GM12878 (cell line): ENCODE results near the gene AMER2. TPM values are rescaled to one million over a fixed set of nuclear protein-coding genes. Genes with fewer than 3 reads are reported as not detected.

ENCODE experiments used
- ATAC-seq: fragments of 200-7000 bp; cut with Tn5 transposase; 3 replicates; pipeline ENCODE4 v1.9.1; 2020; ENCODE audit warnings: mild to moderate bottlenecking, moderate library complexity
- BruUV-seq: library from RNA; stranded (reverse); fragments of 400-500 nt; replicated peaks from 2 replicates; lab custom pipeline; 2021; lab: Mats Ljungman, UMichigan
- CTCF ChIA-PET: fragments of 300-600 bp; sonication (Branson Sonifier 250); formaldehyde crosslinking; extraction: SDS; loops from one replicate; lab custom pipeline; 2021; ENCODE audit warnings: inconsistent platforms; lab: Yijun Ruan, JAX
- POLR2A ChIA-PET: fragments of 350-600 bp; formaldehyde crosslinking; extraction: SDS; loops from one replicate; lab custom pipeline; 2021; ENCODE audit warnings: inconsistent platforms; lab: Charles Lee
- RAD21 ChIA-PET: fragments of 300-600 bp; sonication (Branson Sonifier 250); formaldehyde crosslinking; loops from one replicate; lab custom pipeline; 2023; ENCODE audit warnings: antibody characterized with exemption; ENCODE audit not compliant: unreplicated experiment; lab: Charles Lee
- SMC1A ChIA-PET: fragments of 300-600 bp; sonication (Branson Sonifier 250); formaldehyde crosslinking; loops from one replicate; lab custom pipeline; 2023; ENCODE audit not compliant: unreplicated experiment, uncharacterized antibody; lab: Charles Lee
- DNase-seq: peaks from one replicate; pipeline ENCODE4 v3.0.0-alpha.2; 2011; ENCODE audit warnings: low read depth, low spot score
- FAIRE-seq: peaks from 3 replicates; lab custom pipeline; 2011; peaks lifted over from hg19 to GRCh38; lab: Jason Lieb, UNC
- H2AFZ ChIP-seq: 2 replicates; pipeline ENCODE4 v1.6.0; 2011; ENCODE audit warnings: low read depth, low read length, control low read depth; ENCODE audit not compliant: control insufficient read depth
- H3K27ac ChIP-seq: 2 replicates; pipeline ENCODE4 v1.5.1; 2011; ENCODE audit warnings: control low read depth; ENCODE audit not compliant: control insufficient read depth, insufficient read depth
- H3K27me3 ChIP-seq, 2 experiments: replicated peaks in 1 of 2; 2 replicates each; pipeline versions ENCODE4 v1.6.0 to v1.6.1; 2011; ENCODE audit warnings: low read length in 1 of 2; ENCODE audit not compliant: control insufficient read depth in 2 of 2, insufficient read depth in 2 of 2
- H3K36me3 ChIP-seq, 2 experiments: 2 replicates each; pipeline ENCODE4 v1.5.1; 2011; ENCODE audit warnings: low read length in 1 of 2; ENCODE audit not compliant: control insufficient read depth in 2 of 2, insufficient read depth in 2 of 2
- H3K4me1 ChIP-seq: 2 replicates; pipeline ENCODE4 v1.6.1; 2011; ENCODE audit warnings: mild to moderate bottlenecking, low read length, moderate library complexity, mixed read lengths; ENCODE audit not compliant: control insufficient read depth, insufficient read depth
- H3K4me2 ChIP-seq: 2 replicates; pipeline ENCODE4 v1.6.0; 2011; ENCODE audit warnings: control low read depth; ENCODE audit not compliant: control insufficient read depth, insufficient read depth
- H3K4me3 ChIP-seq: fragments of 200-600 bp; sonication (generic); 2 replicates; pipeline ENCODE4 v1.5.1; 2016
- H3K79me2 ChIP-seq: 2 replicates; pipeline ENCODE4 v1.6.0; 2011; ENCODE audit warnings: low read length; ENCODE audit not compliant: control insufficient read depth, insufficient read depth
- H3K9ac ChIP-seq: 2 replicates; pipeline ENCODE4 v1.8.0; 2011; ENCODE audit warnings: low read length, control low read depth, mixed read lengths; ENCODE audit not compliant: control insufficient read depth, insufficient read depth
- H3K9me3 ChIP-seq: replicated peaks from 3 replicates; pipeline ENCODE4 v1.5.1; 2011; ENCODE audit warnings: mild to moderate bottlenecking, low read length; ENCODE audit not compliant: control insufficient read depth, insufficient read depth
- H4K20me1 ChIP-seq: 2 replicates; pipeline ENCODE4 v1.6.0; 2011; ENCODE audit not compliant: control insufficient read depth, insufficient read depth
- ATF7 ChIP-seq: fragments of 450-650 bp; IDR thresholded peaks from 2 replicates; pipeline ENCODE4 v1.6.1; 2016; ENCODE audit warnings: low read depth, mild to moderate bottlenecking
- BCL11A ChIP-seq: IDR thresholded peaks from 2 replicates; pipeline ENCODE4 v1.6.1; 2011; ENCODE audit warnings: low read depth, low read length
- CBFB ChIP-seq: IDR thresholded peaks from 2 replicates; pipeline ENCODE4 v1.6.1; 2016; ENCODE audit warnings: antibody characterized with exemption, low read depth
- CREM ChIP-seq: IDR thresholded peaks from 2 replicates; pipeline ENCODE4 v1.6.1; 2014; ENCODE audit warnings: antibody characterized with exemption, low read depth
- FOS ChIP-seq: IDR thresholded peaks from 3 replicates; pipeline ENCODE4 v1.6.1; 2011; ENCODE audit warnings: borderline replicate concordance; ENCODE audit not compliant: insufficient read length; ENCODE audit errors: extremely low read depth
- NR2C2 ChIP-seq: IDR thresholded peaks from 2 replicates; pipeline ENCODE4 v1.6.1; 2011; ENCODE audit warnings: borderline replicate concordance, low read depth; ENCODE audit not compliant: control insufficient read depth, insufficient read length
- POLR2AphosphoS5 ChIP-seq: IDR thresholded peaks from 2 replicates; pipeline ENCODE4 v1.6.1; 2011; ENCODE audit warnings: mild to moderate bottlenecking, low read length, inconsistent platforms
- RAD51 ChIP-seq: fragments of 450-650 bp; IDR thresholded peaks from 2 replicates; pipeline ENCODE4 v1.6.1; 2016; ENCODE audit warnings: moderate library complexity, mild to moderate bottlenecking, inconsistent platforms
- RUNX3 ChIP-seq: IDR thresholded peaks from 2 replicates; pipeline ENCODE4 v1.6.1; 2012; ENCODE audit warnings: low read length, inconsistent platforms
- ZNF217 ChIP-seq: fragments of 450-650 bp; IDR thresholded peaks from 2 replicates; pipeline ENCODE4 v1.6.1; 2017; ENCODE audit warnings: antibody characterized with exemption, mild to moderate bottlenecking
- ZNF274 ChIP-seq: IDR thresholded peaks from one replicate; pipeline ENCODE4 v1.8.0; 2011; ENCODE audit not compliant: insufficient read length, insufficient read depth
- ZSCAN29 ChIP-seq: fragments of 450-650 bp; IDR thresholded peaks from 2 replicates; pipeline ENCODE4 v1.6.1; 2017; ENCODE audit warnings: mild to moderate bottlenecking, moderate library complexity
- whole genome bisulfite sequencing: methylation state at CpG from one replicate; pipeline ENCODE4 v1.1.6; 2016; ENCODE audit warnings: low lambda C conversion rate; ENCODE audit not compliant: insufficient replicate concordance, insufficient coverage; ENCODE audit errors: missing lambda C conversion rate; 5-methylcytosine and 5-hydroxymethylcytosine counted together
- in situ Hi-C: fragments of 300-500 bp; cut with MboI; formaldehyde crosslinking; loops from 9 replicates; pipeline ENCODE4 v1.14.3; 2018; ENCODE audit warnings: mixed read lengths
- intact Hi-C: fragments of 100-400 bp; cut with micrococcal nuclease; formaldehyde crosslinking; loops from one replicate; pipeline ENCODE4 v1.14.2; 2022; ENCODE audit not compliant: unreplicated experiment
- polyA plus RNA-seq, 11 experiments: library from polyadenylated mRNA; depleted of rRNA in 4 of 11; unstranded in 6 of 11; stranded (reverse) in 5 of 11; fragments of >200 nt; fragmentation: Nextera tagmentation in 4 of 11; fragmentation: Illumina TruSeq in 1 of 11; extraction: Ambion mirVana in 4 of 11; extraction: Trizol in 1 of 11; gene quantifications; 1 replicate in 1 of 11; 2 replicates in 10 of 11; pipeline versions ENCODE4 v1.2.1 to v1.2.3, GENCODE V29; 2011 to 2016; ENCODE audit warnings: inconsistent platforms in 2 of 11, missing spikeins in 2 of 11, low read depth in 1 of 11
- total RNA-seq, 4 experiments: library from RNA; depleted of rRNA in 3 of 4; stranded (reverse); fragments of >200 nt in 3 of 4; fragmentation: Illumina TruSeq in 1 of 4; extraction: Trizol in 1 of 4; gene quantifications; 2 replicates each; pipeline versions ENCODE4 v1.2.1 to v1.2.3, GENCODE V29; 2013 to 2021
- TF ChIP-seq, protein P1 (sequence below): IDR thresholded peaks from 2 replicates; pipeline ENCODE4 v1.6.1; 2012; ENCODE audit warnings: low read depth, low read length, improper control_type of control experiment
- TF ChIP-seq, protein P2 (sequence below): IDR thresholded peaks from 2 replicates; pipeline ENCODE4 v1.6.1; 2011; ENCODE audit warnings: borderline replicate concordance, low read depth, mild to moderate bottlenecking, moderate library complexity, mixed read lengths, low read length; ENCODE audit not compliant: insufficient read depth; ENCODE audit errors: extremely low read length
- TF ChIP-seq, protein P3 (sequence below): fragments of 450-650 bp; IDR thresholded peaks from 2 replicates; pipeline ENCODE4 v1.6.1; 2017; ENCODE audit warnings: mild to moderate bottlenecking
- TF ChIP-seq, protein P4 (sequence below): fragments of 450-650 bp; formaldehyde crosslinking; IDR thresholded peaks from 2 replicates; pipeline ENCODE4 v1.5.0; 2022; ENCODE audit warnings: mild to moderate bottlenecking, missing genetic modification characterization

AMER2 gene
- total and polyA plus RNA-seq, 10 of the 15 experiments (the other 5 are each of a cell fraction or from before 2014, with no cell fraction given), result 0.01 to 0.34 (median 0.21) TPM

DNA sequence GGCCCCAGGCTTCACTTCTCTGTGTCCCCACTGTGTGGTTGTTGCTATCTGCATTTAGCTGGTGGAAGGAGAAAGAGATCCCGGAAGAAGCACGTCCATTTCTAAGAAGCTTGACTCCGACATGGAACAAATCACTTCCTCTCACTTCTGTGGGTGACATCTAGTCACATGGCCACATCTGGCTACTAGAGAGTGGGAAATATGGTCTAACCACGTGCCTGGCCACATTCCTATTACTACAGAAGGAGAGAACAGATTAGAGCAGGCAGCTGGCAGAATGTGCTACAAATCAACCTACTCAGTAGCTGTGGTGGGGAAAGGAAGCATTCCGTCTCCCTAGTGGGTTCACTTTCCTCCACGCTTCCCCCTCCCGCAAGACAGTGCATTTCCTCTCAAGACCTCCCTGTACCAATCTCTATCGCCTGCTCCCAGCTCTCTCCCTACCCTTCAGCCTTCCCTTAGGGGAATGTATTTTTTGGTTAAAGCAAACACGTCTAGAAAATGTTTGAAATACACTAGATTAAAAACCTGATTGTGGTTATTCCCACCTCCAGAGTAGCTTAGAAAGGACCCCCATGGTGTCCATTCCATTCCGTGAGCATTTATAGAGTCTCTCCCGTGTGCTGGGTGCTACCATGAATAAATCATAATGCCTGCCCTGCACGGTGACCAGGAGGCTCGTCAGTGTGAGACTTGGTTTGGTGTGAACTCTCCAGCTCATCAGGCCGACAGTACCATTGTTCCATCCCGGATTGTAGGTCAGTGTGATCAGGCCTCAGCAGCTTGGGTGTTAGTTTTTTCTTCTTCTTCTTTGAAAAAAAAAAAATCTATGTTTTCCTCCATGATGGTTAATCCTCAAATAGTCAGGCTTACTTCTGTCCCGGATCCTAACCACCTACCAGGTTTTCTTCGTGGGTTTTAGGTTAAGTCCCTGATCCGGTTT, 8.0 kb upstream of the AMER2 start:
- peak overlapping the region; percentile 74 for H3K27ac ChIP-seq
- in situ Hi-C loops, result no loop called here
- H3K79me2 ChIP-seq, result no peaks in the 10 kb centered on the region
- 7% methylated on average over 18 of the region's 18 CpGs for WGBS
- BruUV-seq, result no TSS peak
- no peak for DNase-seq
- H3K9me3 ChIP-seq, result peaks cover 26% of the 10 kb centered on the region
- ATAC-seq, result peak; percentile 9
- H3K4me2 ChIP-seq, result peak overlapping the region; percentile 9
- ChIA-PET POLR2A (interaction anchor here (0.7 to 2.1 kb wide), 3 partner anchors 10 to 68 kb away, joined by 3 to 5 read pairs (median 4); no protein-coding TSS in a partner anchor), RAD21 (interaction anchor here (0.6 to 1.4 kb wide), 5 partner anchors 8 to 128 kb away, joined by 3 to 6 read pairs (median 3); partner anchors contain the start of gene AMER2), SMC1A (interaction anchor here (0.6 to 6.2 kb wide), 9 partner anchors 12 to 487 kb away, joined by 3 to 36 read pairs (median 3); no protein-coding TSS in a partner anchor), CTCF (interaction anchor here (0.6 to 1.9 kb wide), 7 partner anchors 20 to 1148 kb away, joined by 3 to 10 read pairs (median 4); no protein-coding TSS in a partner anchor)
- FAIRE-seq, result no peak
- H3K27me3 ChIP-seq, result no peaks in the 10 kb centered on the region
- H3K36me3 ChIP-seq, result no peaks in the 10 kb centered on the region
- H3K9ac ChIP-seq, result no peak overlapping the region; the same call in 1 of the 2 replicates
- peak overlapping the region; percentile 17; the same call in 1 of the 2 replicates for H3K4me3 ChIP-seq
- no peaks in the 10 kb centered on the region for H4K20me1 ChIP-seq
- intact Hi-C loops, result loop anchor here (2.0 to 5.0 kb wide), 4 partner anchors 31 to 107 kb away; partner anchors contain the start of gene MTMR6
- peak overlapping the region; percentile 21; the same call in 1 of the 2 replicates for H2AFZ ChIP-seq
- peaks cover 29% of the 10 kb centered on the region for H3K4me1 ChIP-seq
- TF ChIP-seq ZSCAN29 (0 out of 2 replicates have a peak, but pooled peaks have one; percentile 63), BCL11A (0 out of 2 replicates have a peak, but pooled peaks have one; percentile 9), CREM (peak; percentile 23; the same call in 1 of the 2 replicates), ZNF217 (no peak), RAD51 (peak; percentile 31; the same call in 1 of the 2 replicates), RUNX3 (peak; percentile 60), ATF7 (no peak), NR2C2 (no peak), POLR2AphosphoS5 (no peak), ZNF274 (no peak), CBFB (0 out of 2 replicates have a peak, but pooled peaks have one; percentile 2), FOS (no peak)
- TF ChIP-seq, protein P1, sequence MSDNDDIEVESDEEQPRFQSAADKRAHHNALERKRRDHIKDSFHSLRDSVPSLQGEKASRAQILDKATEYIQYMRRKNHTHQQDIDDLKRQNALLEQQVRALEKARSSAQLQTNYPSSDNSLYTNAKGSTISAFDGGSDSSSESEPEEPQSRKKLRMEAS, result 0 out of 2 replicates have a peak, but pooled peaks have one; percentile 22
- TF ChIP-seq, protein P2, sequence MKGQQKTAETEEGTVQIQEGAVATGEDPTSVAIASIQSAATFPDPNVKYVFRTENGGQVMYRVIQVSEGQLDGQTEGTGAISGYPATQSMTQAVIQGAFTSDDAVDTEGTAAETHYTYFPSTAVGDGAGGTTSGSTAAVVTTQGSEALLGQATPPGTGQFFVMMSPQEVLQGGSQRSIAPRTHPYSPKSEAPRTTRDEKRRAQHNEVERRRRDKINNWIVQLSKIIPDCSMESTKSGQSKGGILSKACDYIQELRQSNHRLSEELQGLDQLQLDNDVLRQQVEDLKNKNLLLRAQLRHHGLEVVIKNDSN, result peak; percentile 55
- TF ChIP-seq, protein P3, sequence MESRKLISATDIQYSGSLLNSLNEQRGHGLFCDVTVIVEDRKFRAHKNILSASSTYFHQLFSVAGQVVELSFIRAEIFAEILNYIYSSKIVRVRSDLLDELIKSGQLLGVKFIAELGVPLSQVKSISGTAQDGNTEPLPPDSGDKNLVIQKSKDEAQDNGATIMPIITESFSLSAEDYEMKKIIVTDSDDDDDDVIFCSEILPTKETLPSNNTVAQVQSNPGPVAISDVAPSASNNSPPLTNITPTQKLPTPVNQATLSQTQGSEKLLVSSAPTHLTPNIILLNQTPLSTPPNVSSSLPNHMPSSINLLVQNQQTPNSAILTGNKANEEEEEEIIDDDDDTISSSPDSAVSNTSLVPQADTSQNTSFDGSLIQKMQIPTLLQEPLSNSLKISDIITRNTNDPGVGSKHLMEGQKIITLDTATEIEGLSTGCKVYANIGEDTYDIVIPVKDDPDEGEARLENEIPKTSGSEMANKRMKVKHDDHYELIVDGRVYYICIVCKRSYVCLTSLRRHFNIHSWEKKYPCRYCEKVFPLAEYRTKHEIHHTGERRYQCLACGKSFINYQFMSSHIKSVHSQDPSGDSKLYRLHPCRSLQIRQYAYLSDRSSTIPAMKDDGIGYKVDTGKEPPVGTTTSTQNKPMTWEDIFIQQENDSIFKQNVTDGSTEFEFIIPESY, result no peak
- TF ChIP-seq, protein P4, sequence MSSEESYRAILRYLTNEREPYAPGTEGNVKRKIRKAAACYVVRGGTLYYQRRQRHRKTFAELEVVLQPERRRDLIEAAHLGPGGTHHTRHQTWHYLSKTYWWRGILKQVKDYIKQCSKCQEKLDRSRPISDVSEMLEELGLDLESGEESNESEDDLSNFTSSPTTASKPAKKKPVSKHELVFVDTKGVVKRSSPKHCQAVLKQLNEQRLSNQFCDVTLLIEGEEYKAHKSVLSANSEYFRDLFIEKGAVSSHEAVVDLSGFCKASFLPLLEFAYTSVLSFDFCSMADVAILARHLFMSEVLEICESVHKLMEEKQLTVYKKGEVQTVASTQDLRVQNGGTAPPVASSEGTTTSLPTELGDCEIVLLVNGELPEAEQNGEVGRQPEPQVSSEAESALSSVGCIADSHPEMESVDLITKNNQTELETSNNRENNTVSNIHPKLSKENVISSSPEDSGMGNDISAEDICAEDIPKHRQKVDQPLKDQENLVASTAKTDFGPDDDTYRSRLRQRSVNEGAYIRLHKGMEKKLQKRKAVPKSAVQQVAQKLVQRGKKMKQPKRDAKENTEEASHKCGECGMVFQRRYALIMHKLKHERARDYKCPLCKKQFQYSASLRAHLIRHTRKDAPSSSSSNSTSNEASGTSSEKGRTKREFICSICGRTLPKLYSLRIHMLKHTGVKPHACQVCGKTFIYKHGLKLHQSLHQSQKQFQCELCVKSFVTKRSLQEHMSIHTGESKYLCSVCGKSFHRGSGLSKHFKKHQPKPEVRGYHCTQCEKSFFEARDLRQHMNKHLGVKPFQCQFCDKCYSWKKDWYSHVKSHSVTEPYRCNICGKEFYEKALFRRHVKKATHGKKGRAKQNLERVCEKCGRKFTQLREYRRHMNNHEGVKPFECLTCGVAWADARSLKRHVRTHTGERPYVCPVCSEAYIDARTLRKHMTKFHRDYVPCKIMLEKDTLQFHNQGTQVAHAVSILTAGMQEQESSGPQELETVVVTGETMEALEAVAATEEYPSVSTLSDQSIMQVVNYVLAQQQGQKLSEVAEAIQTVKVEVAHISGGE (CRISPR knock-in tag), result no peak
